ENCODE results near the gene ADPRHL1. TPM values are rescaled to one million over a fixed set of nuclear protein-coding genes. Genes with fewer than 3 reads are reported as not detected.

ADPRHL1 gene
- total RNA-seq, 1 donor from 2014 or later = 16.7 TPM

Small RNA genes within 50 kb of the gene (small RNA-seq; reads per million reads assigned to genes)
- gene RNU1-16P (ENCODE audit: low replicate concordance) = 0.12 reads per million

Other genes starting within 250 kb of the ADPRHL1 start
- 55.9 TPM for gene PCID2, start 244.8 kb downstream of the ADPRHL1 start, total RNA-seq
- 80.6 TPM for gene CUL4A, start 243.9 kb downstream of the ADPRHL1 start, total RNA-seq
- 73.3 TPM for gene LAMP1, start 156.2 kb downstream of the ADPRHL1 start, total RNA-seq
- 6.0 TPM for gene GRTP1, start 89.4 kb downstream of the ADPRHL1 start, total RNA-seq
- 18.6 TPM for gene DCUN1D2, start 37.2 kb upstream of the ADPRHL1 start, total RNA-seq
- gene TFDP1, start 131.3 kb upstream of the ADPRHL1 start, total RNA-seq = 38.9 TPM
- not detected for gene ATP4B, start 204.7 kb upstream of the ADPRHL1 start, total RNA-seq
- not detected for gene GRK1, start 213.7 kb upstream of the ADPRHL1 start, total RNA-seq

All from skin of body (tissue), 2 donors.